Superior temporal gyrus (tissue), 1 donor: ENCODE measurements around the gene ACKR4.
"Not testable (repeated sequence)": the region's sequence is repeated elsewhere in the genome, so short reads cannot be mapped to it uniquely, and the experiment has no call there.

ENCODE experiments used
- DNase-seq: peaks from one replicate; pipeline ENCODE4 v3.0.0-alpha.2; 2016; ENCODE audit errors: extremely low spot score

The ACKR4 gene

DNA sequence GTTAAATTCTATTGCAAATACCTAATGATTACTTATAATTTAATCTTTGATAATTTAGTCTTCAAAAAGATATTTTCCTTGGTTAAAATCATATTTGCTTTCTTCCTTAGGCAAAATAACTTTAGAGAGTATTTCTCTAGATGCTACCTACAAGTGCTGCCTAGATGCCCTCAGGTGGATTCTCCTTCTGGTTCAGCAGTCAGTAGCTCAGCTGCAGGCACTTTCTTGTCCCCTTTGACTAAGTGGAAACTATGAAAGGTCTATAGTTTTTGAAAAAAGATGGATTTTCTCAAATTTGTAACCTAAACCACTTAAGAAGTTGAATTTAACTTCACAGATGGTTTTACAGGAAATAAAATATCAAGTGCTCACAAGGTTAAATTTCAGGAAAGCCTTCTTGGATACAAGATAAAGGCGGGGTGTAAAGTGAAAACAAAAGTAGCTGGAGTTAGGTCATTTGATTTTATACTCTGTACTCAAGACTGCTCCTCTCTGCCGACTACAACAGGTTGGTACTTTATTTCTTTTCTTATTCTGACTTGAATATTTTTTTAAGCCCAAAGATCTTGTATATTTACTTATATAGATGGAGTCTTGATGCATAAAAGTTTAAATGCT lies at the start of gene ACKR4:
ACKR4 (plus strand) TSS at position 455 of the 618 bp plus-strand sequence. CDS start 3,128 bp downstream, outside the sequence.
- no peak for DNase-seq

DNA sequence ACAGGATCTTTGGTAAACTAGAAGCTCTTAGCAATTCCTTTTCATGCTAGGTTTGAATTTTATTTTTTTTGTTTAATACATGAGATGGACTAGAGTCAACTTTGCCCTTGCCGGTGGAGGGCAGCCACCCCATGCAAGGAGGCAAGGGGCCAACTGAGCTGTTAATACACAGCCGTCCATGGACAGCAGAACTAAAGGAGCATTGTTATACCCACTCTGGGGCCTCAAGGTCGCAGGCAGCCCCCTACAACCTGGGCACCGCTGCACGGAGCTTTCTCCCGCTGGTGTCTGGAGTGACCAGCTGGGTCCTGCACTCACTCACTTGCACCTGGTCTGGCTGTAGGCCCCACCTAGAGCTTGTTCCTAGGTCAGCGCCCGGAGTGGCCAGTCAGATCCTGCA lies 47.9 kb upstream of the ACKR4 start:
- no peak for DNase-seq

DNA sequence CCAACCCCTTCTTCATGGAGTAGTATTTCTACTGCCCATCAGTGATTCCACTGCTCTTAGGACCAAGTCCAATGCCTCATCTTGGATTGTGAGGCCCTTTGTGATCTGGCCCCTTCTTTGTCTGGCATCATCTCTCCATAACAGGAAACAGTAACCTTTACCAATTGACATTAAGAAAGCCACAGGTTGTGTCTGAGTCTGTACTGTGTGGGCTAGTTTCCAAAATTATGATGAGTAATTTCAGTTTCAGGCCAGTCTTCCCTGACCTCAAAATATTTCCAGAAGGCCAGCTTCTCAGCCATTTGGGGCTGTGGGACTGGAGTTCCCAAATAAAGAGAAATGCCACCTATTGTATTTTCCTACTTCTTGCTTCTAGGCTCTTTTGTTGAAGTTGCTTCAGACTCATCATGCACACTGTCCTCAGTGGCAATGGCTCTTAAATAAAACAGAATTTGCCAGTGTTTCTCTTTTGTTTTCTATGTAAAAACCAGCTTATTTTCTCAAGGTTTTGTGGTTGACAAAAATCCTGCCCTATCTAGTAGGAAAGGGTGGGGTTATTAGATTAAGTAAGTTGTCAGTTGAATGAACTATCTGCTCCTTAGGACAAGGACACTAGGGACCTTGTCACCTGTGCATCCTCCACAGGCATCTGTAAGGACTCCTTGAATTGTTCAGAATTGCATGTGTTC lies 47.0 kb upstream of the ACKR4 start:
- DNase-seq = no peak

DNA sequence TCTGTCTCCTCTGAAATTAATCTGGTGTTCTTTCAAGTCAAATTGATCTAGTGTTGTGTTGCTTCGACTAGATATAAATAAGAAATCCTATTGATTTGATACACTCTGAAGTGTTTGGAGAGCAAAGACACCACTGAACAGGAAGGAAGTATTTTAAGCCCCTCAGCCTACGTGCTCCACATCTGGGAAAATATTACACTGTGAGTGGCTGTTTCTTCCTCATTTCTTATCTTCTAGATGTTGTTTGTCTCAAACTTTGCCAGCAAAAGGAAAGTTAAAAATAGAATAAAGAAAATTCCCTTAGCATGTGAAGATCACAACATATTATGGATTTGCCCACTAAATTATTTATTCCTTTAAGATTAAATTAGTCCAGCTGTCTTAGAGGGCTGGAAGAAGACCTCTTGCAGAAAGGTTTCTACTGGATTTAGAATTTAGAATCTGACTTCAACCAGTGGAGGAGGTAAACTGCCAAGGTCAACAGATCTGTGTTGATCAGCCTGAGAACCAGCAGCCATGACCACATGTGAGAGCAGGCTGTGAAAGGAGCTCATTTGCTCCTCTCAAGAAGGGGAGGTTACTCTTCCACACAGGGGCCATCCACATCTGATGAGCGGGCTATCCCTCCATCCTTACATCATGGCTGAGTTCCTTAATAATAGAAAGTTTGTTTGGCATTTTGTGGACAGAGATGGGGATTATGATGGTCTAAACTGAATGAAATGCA lies 46.3 kb upstream of the ACKR4 start:
- DNase-seq = no peak

DNA sequence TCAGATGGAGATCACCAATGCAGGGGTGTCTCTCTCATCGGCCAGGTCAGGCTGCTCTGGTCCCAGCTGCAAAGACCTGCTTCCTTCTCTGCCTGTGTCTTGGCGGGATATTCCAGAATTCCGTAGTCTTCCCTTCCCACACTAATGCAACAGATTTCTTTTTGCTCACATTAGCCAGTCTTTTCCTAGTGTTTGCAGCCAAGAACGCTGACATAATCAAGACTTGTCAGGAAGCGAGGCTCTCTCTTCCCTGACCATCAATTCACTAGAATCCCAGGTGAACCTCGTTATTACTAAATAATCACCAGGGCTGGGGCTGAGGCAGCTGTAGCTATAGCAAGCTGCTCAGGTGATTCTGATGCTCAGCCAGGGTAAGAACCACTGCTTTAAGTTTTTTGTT lies 43.2 kb upstream of the ACKR4 start:
- no peak for DNase-seq

DNA sequence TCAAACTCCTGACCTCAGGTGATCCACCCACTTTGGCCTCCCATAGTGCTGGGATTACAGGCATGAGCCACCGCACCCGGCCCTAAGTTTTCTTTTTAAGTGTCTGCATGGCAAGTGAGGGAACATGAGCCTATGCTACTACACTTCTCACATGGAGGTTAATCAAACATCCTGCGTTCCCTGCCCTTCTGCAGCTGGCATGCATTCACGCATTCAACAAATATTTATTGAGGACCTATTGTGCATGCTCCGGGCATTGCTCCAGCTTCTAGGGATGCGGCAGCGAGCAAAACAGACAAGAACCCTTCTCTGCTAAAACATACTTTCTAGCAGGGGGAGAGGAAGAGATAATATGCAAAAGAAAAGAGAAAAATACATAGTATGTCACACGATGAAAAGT lies 42.6 kb upstream of the ACKR4 start:
- no peak for DNase-seq

DNA sequence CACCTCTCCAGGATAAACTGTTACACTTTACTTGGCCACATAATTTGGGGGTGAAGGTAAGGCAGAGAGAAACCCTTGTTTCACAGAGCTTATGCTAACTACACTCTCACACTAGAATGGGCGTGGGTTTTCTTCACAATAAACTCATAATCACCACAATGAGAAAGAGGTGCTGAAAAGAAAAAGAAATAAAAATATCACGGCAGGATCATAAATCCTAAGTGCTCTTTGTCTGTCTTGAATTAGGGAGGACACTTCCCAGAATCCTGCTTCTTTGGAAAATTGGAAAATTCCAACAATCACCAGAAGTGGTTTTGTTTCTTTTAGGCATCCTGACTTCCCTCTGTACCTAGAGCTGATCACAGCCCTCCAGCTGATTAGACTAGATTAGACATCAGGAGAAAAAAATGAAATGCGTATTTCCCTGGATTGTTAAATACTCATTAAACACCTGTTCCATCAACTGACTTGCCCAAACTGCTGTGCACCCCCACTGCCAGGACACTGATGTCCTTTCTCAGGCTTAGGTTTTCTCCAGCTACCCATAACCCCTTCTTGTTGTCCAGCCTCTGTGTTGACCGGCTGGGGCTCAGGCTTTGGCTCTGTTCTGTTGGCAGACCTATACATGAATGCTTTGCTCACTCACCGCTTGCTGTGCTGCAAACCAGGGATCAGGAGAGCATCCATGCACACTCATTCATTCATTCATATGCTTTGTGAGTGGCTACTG lies 41.6 kb upstream of the ACKR4 start:
- no peak for DNase-seq

DNA sequence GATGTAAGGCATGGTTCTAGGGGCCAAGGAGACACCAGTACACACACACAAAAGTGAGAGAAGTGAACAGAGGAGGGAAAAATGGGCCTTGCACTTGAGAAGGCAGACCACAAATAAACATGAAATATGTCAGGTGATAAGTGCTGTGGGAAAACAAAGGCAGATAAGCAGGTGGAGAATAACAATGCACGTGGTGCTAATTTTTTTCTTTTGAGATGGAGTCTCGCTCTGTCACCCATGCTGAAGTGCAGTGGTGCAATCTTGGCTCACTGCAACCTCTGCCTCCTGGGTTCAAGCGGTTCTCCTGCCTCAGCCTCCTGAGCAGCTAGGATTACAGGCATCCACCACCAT lies 41.1 kb upstream of the ACKR4 start:
- not testable (repeated sequence) for DNase-seq

DNA sequence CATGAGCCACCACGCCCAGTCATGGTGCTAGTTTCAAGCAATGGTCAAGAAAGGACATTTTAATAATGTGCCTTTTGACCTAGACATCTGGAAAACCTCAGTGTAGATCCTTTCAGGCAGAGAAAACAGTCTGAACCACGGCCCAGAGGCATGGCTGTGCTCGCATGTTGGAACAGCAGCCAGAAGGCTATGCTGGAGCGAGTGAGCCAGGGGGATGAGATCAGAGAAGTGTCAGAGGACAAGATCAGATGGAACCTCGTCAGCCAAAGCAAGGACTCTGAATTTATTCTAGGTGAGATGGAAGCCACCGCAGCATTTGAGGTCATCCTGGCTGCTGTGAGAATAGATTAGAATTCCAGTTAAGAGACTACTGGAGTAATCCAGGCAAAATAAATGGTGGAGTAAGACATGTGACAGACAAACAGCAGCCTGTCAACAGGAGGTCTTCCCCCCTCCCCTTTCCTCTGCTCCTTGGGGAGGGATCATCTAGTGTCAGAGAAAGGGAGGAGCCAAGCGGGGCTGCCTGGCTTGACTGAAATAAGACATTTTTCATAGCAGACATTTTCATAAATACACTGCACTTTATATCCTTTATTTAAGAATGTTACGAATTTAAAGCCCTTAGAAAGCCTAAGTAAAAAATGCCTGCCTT lies 40.4 kb upstream of the ACKR4 start:
- DNase-seq = no peak

DNA sequence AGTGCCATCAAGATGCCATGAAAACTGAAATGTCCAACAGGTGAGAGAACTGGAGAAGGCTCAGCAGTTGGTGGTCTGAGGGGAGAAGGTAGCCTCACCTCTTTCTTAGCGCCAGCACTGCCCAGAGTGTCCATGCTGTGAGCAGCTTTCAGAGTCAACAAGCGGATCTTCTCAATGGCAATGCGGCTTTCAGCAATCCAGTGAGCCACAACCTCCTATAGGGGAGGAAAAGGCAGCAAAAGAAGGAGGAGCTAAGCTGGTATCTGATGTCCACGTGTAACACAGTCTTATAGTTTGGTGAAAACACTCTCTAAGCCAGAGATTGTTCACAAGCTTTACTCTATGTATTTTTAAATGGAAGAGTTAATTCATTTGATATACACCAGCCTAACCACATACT lies 36.1 kb upstream of the ACKR4 start:
- DNase-seq = no peak

DNA sequence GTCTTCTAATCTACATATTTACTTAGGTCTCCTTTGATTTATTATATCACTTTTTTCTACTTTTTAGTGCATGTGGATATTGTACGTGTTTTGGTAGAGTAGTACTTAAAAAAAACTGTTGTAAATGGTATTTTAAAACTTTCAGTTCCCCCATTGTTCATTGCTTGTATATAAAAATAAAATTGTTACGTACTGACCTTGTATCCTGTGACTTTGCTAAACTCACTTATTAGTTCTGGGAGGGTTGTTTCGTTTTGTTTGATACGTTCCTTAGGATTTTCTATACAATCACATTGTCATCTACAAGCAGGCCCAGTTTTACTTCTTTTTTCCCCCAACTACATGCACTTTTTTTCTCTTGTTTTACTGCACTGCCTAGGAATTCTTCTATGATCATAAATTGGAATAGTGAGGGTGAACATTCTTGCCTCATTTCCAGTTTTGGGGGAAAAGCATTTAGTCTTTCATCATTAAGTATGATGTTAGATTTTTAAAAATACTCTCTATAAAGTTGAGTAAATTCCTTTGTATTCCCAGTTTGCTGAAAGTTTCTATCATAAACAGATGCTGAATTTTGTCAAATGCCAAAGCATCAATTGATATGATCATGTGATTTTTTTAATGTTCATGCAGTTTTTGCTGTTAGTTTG lies 33.5 kb upstream of the ACKR4 start:
- DNase-seq = no peak

DNA sequence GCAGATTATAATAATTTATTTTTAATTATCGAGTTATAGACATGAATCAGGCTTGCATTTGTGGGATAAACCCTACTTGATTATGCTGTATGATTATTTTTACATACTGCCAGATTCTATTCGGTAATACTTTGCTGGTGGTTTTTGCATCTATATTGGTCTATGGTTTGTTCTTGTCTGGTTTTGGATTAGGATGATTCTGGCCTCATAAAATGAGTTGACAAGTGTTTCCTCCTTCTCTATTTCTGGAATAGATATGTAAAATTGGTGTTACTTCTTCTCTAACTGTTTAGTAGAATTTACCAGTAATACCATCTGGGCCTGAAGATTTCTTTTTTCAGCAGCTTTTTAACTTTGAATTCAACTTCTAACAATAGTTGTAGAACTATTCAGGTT lies 33.0 kb upstream of the ACKR4 start:
- no peak for DNase-seq

DNA sequence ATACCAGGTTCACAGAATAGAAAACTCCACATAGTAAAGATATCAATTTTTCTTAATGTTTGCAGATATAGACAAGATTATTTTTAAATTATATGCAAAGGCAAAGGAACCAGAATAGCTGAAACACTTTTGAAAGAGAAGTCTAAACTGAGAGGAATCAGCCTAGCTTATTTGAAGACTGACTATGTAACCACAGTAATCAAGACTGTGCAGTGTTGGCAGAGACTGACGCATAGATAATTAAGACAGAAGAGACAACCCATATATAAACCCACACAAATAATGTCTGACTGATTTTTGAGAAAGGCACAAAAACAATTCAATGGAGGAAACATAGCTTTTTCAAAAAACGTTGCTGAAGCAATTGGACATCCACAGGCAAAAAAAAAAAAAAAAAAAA lies 28.6 kb upstream of the ACKR4 start:
- DNase-seq = no peak

DNA sequence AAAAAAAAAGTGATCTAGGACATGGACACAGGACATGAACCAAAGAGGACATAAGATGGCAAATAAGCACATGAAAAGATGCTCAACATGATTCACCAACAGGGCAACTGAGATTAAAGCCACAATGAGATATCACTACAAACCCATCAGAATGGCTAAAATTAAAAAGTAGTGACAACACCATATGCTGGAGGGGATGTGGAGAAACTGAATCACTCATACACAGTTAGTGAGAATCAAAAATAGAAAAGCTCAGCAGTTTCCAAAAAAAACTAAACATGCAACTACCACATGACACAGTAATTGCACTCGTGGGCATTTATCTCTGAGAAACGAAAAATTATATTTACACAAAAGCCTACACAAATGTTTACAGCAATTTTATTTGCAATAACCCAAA lies 27.9 kb upstream of the ACKR4 start:
- peak; percentile 29 for DNase-seq

DNA sequence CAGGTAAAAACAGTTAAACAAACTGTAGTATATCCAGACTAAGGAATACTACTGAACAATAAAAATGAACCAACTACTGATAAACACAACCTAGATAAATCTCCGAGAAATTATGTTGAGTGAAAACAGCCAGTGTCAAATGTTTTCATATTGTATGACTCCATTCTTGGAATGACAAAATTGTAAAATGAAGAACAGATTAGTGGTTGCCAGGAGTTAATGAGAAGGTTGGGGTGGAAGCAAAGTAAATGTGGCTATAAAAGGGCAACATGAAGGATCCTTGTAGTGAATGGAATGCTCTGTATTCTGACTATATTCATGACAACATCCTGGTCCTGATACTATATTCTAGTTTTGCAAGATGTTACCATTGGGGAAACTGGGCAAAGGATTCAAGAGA lies 27.5 kb upstream of the ACKR4 start:
- DNase-seq = no peak

DNA sequence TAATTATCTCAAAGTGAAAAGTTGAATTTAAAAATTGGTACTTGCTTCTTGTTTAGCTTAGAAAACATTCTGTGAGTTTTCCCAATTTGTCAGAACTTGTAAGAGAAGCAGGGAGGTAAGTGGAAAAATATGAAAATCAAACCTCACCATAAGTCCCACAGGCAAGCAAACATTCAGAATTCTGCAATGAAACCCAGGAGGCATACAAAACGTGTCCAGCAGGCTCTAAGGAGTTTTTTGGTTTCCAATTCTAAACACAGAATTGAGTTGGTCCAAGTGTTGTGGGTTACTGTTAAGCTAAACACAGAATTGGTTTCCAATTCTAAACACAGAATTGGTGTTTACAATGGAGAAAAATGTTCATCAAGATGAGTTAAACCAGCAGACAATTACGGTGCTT lies 27.1 kb upstream of the ACKR4 start:
- no peak for DNase-seq

DNA sequence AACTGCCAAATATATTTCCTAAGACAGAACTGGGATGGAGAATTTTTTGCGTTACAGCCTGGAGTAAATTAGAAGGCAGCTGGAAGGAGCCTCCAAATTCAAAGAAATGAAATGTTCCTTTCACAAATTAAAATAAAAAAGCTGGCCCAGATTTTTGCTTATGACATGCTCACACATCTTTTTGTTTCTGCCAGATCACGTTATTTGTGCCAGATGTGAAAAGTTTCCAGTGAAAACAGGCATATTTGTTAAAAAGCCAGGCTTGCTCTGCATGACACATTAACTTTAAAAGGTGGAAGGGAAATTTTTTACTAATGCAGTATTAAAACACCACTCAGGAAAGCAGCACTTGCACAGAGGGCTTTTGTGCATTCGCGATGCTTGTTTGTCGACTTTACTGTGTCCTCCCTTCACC lies 23.3 kb upstream of the ACKR4 start:
- DNase-seq = peak; percentile 29

DNA sequence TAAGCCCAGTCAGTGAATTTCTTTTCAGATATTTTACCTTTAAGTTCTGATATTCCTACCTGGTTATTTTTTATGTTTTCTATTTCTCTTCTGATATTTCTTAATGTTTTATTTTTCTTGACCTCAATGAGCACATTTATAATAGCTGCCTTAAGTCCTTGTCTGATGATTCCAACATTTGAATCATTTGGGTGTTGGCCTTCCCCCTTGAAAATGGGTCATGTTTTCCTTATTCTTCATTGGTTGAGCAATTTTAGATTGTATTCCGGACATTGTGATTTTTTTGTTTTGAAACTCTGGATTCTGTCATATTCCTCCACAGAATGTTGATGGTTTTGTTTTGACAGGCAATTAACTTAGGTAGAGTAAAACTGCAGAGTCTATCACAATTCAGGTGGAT lies 9.7 kb upstream of the ACKR4 start:
- no peak for DNase-seq

DNA sequence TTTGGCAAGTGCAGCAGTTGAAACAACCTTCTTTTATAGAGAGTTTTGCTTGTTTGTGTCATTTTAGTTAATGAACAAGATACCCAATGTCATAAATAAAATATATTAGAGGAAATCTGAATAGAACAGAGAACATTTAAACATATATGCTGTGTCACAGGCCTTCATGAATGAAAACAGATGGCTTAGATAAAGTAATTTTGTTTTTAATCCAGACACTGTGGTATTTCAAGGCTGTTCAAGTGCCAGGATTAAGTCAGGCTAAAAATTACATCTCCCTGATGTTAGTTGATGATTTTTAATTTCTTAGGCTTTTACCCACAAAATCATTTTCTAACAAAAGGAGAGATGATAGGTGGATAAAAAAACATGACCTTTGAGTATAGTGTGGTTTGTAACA lies 4.9 kb upstream of the ACKR4 start:
- no peak for DNase-seq

DNA sequence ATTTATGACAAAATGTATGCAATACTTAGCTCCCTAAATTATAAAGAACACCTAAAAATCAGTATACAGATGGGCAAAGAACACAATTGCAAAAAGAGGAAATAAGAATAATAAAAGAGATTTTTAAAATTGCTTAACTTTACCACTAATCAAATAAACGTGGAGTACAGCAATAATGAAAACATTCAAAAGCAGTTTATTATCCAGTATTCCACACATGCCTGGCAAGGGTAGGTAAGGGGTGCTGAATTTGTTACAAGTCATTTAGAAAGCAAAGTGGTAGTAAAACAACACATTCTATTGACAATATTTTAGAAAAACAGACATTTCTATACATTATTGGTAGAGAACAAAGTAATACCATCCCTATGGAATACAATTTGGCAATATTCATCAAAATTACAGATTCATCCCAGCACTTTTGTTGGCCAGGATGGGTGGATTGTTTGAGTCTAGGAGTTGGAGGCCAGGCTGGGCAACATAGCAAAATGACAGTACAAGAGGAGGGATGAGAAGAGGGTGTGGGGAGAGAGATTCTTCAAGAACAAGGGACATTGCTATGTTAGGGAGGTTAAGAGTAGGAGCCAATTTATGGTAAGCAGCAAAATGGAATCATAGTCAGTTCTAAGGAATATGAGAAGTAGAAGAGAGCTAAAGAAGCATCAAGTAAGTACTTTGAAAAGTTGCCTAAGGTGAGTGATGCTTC lies 3.7 kb upstream of the ACKR4 start:
- DNase-seq = no peak

DNA sequence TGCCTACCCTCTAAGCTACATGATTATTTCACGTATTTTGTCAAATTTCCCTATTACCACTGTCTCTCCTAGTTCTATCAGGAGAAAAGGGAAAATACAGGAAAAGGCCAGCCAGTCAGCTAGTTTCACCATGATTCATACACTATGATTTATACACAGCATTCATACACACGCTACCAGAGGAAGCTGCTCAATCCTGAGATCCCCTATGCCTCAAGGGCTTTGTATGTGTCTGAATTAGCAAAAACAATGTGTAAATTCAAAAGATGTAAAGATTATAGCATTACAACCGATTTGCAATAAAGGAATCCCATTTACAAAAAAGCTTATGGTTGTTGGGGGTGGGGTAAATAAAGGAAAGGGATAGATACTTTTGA lies 3.1 kb upstream of the ACKR4 start:
- DNase-seq = no peak
